RWPE2 (cell line): ENCODE measurements around the gene PHKG1.
"Not testable (repeated sequence)": the region's sequence is repeated elsewhere in the genome, so short reads cannot be mapped to it uniquely, and the experiment has no call there.

Source experiments
- ATAC-seq: fragments of 200-7000 bp; cut with Tn5 transposase; 3 replicates; pipeline ENCODE4 v1.9.1; 2021; ENCODE audit warnings: low read depth
- DNase-seq: peaks from one replicate; pipeline ENCODE4 v3.0.0-alpha.2; 2020; ENCODE audit warnings: low spot score
- H3K27ac ChIP-seq: fragments of 450-650 bp; 2 replicates; pipeline ENCODE4 v1.5.1; 2017; ENCODE audit warnings: mild to moderate bottlenecking; ENCODE audit not compliant: poor library complexity, severe bottlenecking
- H3K27me3 ChIP-seq: fragments of 250-450 bp; sonication (Bioruptor Pico); 2 replicates; pipeline ENCODE4 v1.5.1; 2021; ENCODE audit warnings: mild to moderate bottlenecking, moderate library complexity; ENCODE audit not compliant: insufficient read depth, poor library complexity, severe bottlenecking
- H3K36me3 ChIP-seq: fragments of 250-450 bp; sonication (Bioruptor Pico); 2 replicates; pipeline ENCODE4 v1.5.1; 2020; ENCODE audit warnings: low read depth, mild to moderate bottlenecking, moderate library complexity
- H3K4me1 ChIP-seq: fragments of 250-450 bp; sonication (Bioruptor Pico); 2 replicates; pipeline ENCODE4 v1.5.1; 2021; ENCODE audit warnings: mild to moderate bottlenecking, moderate library complexity; ENCODE audit not compliant: insufficient read depth, poor library complexity, severe bottlenecking
- H3K4me3 ChIP-seq: fragments of 250-450 bp; sonication (Bioruptor Pico); 2 replicates; pipeline ENCODE4 v1.5.1; 2021; ENCODE audit warnings: mild to moderate bottlenecking, moderate library complexity; ENCODE audit not compliant: severe bottlenecking
- H3K9me3 ChIP-seq: fragments of 250-450 bp; sonication (Bioruptor Pico); 2 replicates; pipeline ENCODE4 v1.5.1; 2021; ENCODE audit warnings: mild to moderate bottlenecking, moderate library complexity; ENCODE audit not compliant: severe bottlenecking
- TF ChIP-seq, protein P1 (sequence below): fragments of 450-650 bp; IDR thresholded peaks from one replicate; pipeline ENCODE4 v1.5.1; 2017; ENCODE audit warnings: mild to moderate bottlenecking, moderate library complexity; ENCODE audit not compliant: poor library complexity, severe bottlenecking

Gene PHKG1

DNA sequence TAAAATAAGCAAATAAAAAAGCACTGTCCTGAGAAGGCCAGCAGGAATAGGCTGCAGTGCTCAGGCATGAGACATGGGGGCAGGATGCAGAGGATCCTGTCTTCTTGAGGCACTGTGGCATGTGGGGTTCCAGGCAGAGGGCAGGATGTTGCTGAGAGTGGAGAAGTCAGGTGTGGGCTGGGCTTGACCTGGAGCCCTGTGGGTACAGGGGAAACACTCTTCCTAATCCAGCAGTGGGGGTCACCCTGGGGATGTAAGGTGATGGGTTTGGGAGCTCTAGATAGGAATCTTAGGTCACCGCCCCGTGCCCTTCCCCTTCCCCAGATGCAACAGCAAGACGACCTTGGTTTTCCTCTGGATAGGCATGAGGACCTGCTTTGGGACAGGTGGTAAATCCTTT is 15.1 kb downstream of the PHKG1 start:
- no peak for DNase-seq
- H3K36me3 ChIP-seq, result peaks cover 30% of the 10 kb centered on the region
- no peak for ATAC-seq

DNA sequence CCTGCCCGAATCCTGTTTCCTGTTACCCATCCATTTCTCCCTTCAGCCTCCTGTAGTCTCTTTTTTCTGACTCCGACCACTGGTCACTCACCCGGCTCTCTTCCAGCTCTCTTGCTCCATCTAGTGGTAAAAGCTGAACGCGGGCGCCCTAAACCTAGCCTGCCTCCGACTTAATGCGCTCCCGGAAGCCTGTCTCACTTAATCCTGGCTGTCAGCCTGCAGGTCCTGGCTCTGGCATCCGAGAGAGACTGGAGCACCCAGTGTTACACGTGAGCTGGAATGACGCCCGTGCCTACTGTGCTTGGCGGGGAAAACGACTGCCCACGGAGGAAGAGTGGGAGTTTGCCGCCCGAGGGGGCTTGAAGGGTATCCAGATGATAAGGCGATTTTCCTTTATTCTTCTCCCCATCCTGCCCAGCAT is 18.4 kb downstream of the PHKG1 start:
- H3K9me3 ChIP-seq, result no peaks in the 10 kb centered on the region
- no peak overlapping the region for H3K4me3 ChIP-seq
- ATAC-seq (peak; percentile 96), DNase-seq (peak; percentile 71)
- no peaks in the 10 kb centered on the region for H3K4me1 ChIP-seq
- TF ChIP-seq, protein P1, sequence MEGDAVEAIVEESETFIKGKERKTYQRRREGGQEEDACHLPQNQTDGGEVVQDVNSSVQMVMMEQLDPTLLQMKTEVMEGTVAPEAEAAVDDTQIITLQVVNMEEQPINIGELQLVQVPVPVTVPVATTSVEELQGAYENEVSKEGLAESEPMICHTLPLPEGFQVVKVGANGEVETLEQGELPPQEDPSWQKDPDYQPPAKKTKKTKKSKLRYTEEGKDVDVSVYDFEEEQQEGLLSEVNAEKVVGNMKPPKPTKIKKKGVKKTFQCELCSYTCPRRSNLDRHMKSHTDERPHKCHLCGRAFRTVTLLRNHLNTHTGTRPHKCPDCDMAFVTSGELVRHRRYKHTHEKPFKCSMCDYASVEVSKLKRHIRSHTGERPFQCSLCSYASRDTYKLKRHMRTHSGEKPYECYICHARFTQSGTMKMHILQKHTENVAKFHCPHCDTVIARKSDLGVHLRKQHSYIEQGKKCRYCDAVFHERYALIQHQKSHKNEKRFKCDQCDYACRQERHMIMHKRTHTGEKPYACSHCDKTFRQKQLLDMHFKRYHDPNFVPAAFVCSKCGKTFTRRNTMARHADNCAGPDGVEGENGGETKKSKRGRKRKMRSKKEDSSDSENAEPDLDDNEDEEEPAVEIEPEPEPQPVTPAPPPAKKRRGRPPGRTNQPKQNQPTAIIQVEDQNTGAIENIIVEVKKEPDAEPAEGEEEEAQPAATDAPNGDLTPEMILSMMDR, result peak; percentile 92
- H3K36me3 ChIP-seq, result peaks cover 58% of the 10 kb centered on the region
- no peak overlapping the region for H3K27ac ChIP-seq
- no peaks in the 10 kb centered on the region for H3K27me3 ChIP-seq

More for the DNA sequence above, 15.1 kb downstream of the PHKG1 start:
- no peaks in the 10 kb centered on the region for H3K9me3 ChIP-seq
- TF ChIP-seq, protein P1, result no peak
- H3K27me3 ChIP-seq, result no peaks in the 10 kb centered on the region
- H3K27ac ChIP-seq, result no peak overlapping the region
- H3K4me3 ChIP-seq, result no peak overlapping the region
- no peaks in the 10 kb centered on the region for H3K4me1 ChIP-seq

DNA sequence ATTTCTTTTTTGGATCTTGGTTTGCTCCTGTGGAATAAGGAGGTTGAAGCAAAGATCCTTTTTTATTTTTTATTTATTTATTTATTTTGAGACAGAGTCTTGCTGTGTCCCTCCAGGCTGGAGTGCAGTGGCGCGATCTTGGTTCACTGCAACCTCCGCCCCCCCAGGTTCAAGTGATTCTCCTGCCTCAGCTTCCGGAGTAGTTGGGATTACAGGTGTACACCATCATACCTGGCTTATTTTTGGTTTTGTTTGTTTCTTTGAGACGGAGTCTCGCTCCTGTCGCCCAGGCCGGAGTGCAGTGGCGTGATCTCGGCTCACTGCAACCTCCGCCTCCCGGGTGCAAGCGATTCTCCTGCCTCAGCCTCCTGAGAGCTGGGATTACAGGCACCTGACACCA is 26.4 kb downstream of the PHKG1 start:
- peaks cover 18% of the 10 kb centered on the region for H3K4me1 ChIP-seq
- H3K27ac ChIP-seq, H3K27me3 ChIP-seq, H3K9me3 ChIP-seq, DNase-seq, ATAC-seq, H3K4me3 ChIP-seq: not testable (repeated sequence)
- H3K36me3 ChIP-seq, result peaks cover 67% of the 10 kb centered on the region

DNA sequence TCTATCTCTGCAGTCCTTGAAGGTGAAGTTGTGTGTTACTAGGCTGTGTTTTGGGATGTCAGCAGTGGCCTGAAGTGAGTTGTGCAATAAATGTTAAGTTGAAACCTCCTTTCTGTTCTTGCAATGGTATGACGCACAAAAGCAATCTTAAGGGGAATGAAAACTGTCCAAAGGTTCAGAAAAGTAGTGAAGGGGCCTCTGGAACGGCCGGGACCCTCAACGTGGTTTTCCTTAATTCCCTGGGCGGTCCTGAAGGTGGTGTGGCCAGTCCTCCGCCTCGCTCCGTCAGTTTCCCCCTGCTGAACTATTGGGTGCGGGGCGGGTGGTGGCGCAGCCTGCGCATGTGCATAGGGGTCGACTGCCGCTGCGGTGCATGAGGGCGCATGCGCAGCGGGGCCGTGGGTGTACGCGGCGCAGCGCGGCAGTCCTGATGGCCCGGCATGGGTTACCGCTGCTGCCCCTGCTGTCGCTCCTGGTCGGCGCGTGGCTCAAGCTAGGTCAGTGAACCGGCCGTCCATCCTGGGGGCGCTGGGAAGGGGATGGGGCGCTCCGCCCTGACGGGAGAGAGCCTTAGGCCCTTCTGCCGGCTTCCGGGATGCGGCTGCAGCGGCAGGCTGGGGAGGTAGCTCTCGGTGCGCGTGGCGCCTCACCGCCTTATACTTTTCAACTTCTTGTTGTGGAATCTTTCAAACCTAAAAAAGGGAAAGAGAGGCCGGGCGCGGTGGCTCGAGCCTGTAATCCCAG is 28.7 kb downstream of the PHKG1 start, which contains the start of gene SUMF2:
Gene SUMF2, plus strand, starts transcription at position 405 of the 744 bp plus-strand sequence. Its CDS starts 26 bp downstream, at position 431.
- peaks cover 22% of the 10 kb centered on the region for H3K4me1 ChIP-seq
- no peaks in the 10 kb centered on the region for H3K27me3 ChIP-seq
- TF ChIP-seq, protein P1, result no peak
- DNase-seq (peak; percentile 84), ATAC-seq (peak; percentile 84)
- no peaks in the 10 kb centered on the region for H3K9me3 ChIP-seq
- H3K4me3 ChIP-seq, result peak within 1 kb of the TSS; percentile 88
- peak within 1 kb of the TSS; percentile 69 for H3K27ac ChIP-seq
- H3K36me3 ChIP-seq, result peaks cover 66% of the 10 kb centered on the region

DNA sequence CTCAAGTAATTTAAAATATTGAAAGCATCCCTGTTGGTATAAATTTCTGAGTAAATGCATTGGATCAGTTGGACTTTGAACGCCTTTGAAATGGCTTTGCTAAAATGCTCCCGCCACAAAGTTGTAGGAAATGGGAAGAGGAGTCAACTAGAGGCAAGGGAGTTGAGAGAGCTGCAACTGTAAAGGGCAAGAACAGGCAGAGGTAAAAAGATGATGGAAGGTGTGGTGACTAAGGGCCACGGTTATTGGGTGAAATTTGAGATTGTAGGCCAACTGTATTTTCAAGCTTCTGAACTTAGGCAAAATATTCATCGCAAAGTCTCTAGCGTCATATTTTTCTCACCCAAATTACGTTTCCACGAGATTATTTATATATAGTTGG is 29.3 kb downstream of the PHKG1 start:
- DNase-seq (no peak), ATAC-seq (peak; percentile 16; the same call in 2 of the 3 replicates)
- H3K9me3 ChIP-seq, result no peaks in the 10 kb centered on the region
- TF ChIP-seq, protein P1, result no peak
- H3K27ac ChIP-seq, result peak overlapping the region; percentile 69
- no peak overlapping the region for H3K4me3 ChIP-seq
- peaks cover 22% of the 10 kb centered on the region for H3K4me1 ChIP-seq
- no peaks in the 10 kb centered on the region for H3K27me3 ChIP-seq
- H3K36me3 ChIP-seq, result peaks cover 67% of the 10 kb centered on the region
